CD4-positive, alpha-beta T cell treated with Interleukin-17A for 4 hours (primary cell): ENCODE data around the gene TMEM87B.

Experiments used
- DNase-seq: peaks from one replicate; pipeline ENCODE4 v3.0.0-alpha.2; 2020; ENCODE audit warnings: mixed read lengths

Gene TMEM87B, protein sequence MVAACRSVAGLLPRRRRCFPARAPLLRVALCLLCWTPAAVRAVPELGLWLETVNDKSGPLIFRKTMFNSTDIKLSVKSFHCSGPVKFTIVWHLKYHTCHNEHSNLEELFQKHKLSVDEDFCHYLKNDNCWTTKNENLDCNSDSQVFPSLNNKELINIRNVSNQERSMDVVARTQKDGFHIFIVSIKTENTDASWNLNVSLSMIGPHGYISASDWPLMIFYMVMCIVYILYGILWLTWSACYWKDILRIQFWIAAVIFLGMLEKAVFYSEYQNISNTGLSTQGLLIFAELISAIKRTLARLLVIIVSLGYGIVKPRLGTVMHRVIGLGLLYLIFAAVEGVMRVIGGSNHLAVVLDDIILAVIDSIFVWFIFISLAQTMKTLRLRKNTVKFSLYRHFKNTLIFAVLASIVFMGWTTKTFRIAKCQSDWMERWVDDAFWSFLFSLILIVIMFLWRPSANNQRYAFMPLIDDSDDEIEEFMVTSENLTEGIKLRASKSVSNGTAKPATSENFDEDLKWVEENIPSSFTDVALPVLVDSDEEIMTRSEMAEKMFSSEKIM

DNA sequence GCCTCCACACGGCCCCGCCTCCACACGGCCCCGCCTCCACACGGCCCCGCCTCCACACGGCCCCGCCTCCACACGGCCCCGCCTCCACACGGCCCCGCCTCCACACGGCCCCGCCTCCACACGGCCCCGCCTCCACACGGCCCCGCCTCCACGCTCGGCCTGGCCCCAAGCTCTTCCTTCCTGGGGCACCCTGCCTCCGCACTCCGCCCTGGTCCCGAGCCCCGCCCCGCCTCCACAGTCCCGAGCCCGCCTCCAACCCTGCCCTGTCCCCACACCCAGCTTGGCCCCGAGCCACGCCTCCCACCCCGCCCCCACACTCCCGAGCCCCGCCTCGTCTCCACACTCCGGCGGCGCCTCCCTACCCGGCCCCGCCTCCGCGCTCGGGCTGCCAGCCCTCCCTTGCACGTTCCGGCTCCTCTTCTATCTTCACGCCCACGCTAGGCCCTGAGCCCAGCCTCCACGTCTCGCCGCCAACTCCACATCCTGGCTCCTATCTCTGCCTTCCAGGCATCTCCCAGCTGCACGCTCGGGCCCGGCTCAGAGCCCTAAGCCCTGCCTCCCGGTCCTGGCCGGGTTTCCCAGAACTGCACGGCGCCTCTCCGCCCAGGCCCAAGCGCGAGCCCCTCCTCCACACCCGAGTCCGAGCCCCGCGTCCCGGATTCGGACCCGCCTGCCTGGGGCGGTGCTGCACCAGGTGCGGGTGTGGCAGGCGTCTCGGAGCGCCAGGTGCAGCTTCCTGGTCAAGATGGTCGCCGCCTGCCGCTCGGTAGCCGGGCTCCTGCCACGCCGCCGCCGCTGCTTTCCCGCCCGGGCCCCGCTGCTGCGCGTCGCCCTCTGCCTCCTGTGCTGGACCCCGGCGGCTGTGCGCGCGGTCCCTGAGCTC lies at the start of gene TMEM87B:
Gene TMEM87B (plus strand): TSS at position 423 of the 883 bp plus-strand sequence. CDS start 323 bp downstream, at position 746.
- DNase-seq = peak; percentile 100

DNA sequence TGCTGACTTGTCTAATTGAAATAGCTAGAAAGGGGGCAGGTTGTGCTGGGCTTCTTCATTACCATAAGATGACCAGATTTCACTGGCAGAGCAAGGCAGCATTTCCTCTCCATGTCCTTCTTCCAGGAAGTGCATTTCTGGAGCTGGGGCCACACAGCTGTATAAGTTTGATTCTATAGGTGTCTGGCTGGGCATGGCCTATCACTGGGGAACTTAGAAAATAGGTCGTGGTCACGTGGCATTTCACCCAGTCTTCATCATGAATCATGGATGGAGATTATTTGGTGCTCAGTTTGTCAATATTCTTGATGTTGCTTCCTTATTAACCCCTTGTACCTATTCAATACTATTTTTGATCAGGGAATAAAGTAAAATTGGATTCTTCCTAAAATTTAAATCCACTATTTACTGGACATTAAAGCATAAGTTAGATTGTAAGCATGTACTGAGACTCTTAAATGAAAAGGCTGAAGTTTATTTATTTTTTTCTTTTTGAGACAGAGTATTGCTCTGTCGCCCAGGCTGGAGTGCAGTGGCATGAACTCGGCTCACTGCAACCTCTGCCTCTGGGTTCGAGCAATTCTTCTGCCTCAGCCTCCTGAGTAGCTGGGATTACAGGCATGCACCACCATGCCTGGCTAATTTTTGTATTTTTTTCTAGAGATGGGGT lies 49.5 kb upstream of the TMEM87B start:
- DNase-seq = no peak

DNA sequence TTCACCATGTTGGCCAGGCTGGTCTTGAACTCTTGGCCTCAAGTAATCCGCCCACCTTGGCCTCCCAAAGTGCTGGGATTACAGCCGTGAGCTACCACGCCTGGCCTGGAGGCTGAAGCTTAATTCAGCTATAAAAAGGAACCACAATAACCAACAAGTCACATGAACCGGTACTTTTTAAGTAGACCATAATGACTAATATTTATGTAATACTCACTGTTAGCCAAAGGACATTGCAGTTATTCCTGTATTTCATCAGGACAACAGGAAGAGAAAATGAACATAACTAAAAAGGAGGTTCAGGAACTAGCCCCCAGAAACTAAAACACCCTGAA lies 49.0 kb upstream of the TMEM87B start:
- DNase-seq = no peak

DNA sequence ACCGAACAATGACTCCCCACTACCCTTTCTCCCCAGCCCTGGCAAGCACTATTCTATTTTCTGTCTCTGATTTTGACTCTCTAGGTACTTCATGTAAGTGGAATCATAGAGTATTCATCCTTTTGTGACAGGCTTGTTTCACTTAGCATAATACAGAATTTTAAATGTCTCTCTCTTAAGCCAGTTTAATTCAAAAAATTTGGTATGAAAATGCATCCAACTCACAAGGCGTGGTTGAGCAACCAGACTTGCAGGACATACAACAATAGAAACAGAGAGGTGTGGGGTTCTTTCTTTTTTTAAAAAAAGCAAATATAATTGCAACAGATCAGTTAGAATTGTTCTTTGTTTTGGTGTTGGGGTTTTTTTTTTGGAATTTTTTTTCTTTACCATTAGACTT lies 47.6 kb upstream of the TMEM87B start:
- DNase-seq = no peak

DNA sequence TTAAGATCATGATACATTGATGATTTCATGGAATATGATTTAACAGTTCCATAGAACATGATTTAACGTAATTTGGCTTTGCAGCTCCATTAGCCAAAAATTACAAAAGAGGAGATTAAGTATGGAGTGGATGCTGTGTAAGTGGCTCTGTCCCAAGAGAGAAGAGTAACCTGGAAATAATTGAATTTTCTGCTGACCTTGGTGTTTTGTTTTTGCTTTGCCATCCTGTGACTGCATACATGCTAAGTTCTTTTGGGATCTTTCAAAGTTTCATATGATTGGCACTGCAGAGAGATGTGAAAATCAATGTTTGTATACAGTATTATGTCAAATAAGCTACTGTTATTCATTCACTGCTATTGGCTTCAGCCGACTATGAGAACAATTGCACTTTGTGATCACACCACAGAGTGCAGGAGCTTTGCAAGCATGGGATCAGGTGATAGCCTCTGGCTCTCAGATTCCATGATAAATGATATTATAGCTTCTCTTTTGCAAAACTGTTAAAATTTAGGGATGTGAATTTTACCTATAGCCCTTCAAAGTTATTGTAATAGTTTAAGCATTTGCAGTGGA lies 46.1 kb upstream of the TMEM87B start:
- DNase-seq = no peak

DNA sequence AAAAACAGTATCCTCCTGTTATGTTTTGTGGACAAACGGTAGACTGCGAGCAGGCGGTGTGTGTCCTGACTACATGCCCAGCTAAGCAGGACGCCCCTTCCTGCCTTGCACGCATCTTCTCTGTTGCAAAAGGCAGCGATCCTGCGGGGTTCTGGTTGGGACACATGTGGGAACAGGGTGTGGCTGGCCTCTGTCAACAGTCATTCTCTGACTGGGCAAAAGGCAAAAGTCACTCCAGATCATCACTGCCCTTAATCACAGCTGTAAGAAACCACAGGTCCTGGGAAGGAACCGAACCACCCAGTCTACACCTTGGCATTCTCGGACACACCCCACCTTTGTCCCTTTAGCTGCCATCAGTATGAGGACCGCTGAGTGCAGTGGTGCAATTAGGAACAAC lies 44.3 kb upstream of the TMEM87B start:
- no peak for DNase-seq

DNA sequence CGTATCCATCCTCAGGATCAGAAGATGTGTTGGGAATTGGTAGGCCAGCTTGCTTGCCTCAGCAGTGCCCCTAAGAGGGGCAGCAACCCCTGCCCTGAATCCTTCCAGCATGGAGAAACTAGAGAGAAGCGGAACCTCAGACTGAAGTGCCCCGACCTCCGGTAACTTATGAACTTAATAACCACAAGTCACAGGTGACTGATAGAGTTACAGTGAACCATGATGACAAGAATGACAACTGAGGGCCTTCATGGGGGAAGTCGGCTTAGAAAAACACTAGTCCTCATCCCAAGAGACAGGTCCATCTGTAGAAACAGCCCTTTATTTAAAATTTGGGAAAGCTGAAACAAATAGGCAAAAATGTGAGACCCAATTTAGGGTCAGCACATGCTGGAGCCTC lies 42.5 kb upstream of the TMEM87B start:
- DNase-seq = no peak

DNA sequence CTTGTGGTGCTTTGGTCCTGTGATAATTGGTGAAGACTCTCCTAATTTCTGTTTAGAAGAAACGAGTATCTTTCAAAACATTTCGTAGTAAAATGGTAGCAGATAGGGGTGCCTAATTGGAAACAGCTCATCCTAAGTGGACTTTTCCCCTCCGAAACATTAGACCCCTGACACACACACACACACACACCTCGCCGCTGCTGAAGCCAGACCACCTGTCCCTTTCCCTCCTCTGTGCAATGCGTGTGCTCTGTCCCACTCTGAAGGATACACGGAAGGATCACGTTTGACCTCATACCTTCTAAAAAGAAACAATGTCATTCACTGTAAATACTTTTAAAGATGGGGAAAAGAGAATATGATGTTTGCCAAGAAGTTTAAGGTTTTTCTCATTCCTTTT lies 36.2 kb upstream of the TMEM87B start:
- no peak for DNase-seq

DNA sequence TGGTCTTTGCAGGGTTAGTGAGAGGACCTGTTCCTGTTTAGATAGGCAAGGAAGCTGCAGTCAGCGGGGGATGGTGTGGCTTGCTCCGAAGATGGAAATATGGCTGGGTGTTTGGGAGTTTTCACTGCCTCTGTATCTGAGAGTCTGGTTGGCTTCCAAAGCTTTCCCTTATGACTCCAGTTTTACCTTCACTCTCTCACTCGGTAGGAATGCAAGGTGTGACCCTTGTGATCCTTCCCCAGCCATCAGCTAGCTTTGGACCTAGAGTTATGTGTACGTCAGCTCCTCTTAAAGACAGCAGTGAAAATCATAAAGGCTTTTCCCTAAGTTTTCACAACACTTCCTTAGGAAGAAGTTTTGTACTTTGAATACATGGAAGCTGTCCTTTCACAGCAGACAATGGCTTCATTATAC lies 35.5 kb upstream of the TMEM87B start:
- DNase-seq = no peak

DNA sequence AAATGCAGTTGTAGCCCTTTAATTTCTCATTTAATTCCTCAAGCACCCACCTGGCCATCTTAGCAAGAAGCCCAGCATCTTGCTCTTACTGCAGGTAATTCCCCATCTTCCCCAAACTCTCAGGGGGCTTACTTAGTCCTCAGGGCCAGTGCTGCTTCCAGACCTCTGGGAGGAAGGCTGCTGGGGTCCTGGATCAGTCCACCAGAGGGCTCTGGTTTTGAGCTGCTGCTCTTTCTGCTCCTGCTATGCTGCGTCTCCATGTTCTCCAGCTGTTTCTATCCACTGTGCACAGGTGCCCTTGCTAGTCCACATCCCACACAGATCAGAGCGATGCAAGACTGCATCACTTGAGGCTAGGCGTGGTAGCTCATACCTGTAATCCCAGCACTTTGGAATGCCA lies 34.5 kb upstream of the TMEM87B start:
- no peak for DNase-seq

DNA sequence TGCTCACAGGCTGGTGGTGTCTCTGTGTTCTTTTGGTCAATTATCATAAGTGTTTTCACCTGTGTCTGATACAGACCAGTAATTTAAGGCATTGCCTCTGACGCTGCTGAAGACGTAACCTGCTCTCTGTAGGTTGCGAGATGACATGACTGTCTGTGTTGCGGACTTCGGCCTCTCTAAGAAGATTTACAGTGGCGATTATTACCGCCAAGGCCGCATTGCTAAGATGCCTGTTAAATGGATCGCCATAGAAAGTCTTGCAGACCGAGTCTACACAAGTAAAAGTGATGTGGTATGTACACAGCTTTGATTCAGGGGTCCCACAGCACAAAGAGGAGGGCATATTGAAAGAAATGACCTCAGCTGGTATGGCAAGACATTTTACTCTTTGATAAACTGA lies 33.8 kb upstream of the TMEM87B start:
- DNase-seq = no peak

DNA sequence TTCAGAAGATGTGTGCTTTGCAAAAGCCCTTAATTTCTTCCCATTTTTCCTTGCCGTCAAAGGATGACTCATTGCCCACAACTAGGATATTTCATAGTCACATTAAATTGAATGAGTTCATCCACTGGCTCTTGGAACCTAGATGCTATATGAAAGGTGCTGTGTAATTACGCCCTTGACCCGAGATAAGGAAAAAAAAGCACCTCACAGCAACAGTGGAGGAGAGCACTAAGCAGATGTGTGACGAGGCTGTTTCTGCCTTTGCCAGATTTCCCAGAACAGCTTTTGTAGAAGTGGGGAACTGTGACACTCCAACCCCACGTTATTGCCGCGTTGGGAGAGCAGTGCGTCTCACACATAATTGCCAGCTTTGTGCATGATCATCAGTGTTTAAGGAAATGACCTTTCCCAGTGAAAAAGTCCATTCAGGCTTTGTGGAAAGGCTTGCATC lies 33.3 kb upstream of the TMEM87B start:
- DNase-seq = no peak

DNA sequence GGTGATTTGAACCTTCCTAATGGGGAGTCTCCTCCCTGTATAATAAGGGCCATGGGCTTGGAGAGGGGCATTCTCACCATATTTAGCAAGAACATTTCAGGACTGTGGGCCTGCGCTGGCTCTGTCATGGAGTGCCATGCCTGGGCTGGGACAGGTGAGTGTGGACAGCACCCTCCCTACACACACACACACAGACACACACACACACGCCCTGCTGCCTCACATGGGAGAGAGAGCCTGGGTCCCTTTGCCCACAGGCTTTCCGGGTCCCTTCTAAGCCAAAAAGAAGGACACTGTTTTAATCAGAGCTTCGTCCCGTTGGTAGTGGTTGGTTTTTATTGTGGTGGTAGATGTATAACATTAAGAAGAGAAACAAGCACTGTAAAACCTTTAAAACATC lies 31.4 kb upstream of the TMEM87B start:
- DNase-seq = no peak

DNA sequence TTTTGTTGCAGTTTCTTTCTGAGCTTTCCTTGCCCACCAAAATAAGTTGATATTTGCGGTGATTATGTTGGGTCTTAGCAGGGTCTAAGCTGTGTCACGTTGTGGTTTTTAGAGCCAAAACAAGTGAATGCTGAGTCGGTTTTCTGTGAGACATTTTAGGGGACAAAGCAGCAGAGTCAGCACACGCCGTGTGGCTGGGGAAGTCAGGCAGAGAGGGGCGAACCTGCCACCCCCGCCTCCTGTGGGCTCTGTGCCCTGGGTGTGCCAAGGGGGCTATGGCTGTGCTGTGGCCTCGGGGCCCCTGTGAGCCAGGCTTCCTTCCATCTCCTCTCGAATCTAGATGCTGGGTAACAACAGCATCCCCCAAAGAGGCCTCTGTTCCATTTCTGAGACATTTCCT lies 30.8 kb upstream of the TMEM87B start:
- DNase-seq = no peak

DNA sequence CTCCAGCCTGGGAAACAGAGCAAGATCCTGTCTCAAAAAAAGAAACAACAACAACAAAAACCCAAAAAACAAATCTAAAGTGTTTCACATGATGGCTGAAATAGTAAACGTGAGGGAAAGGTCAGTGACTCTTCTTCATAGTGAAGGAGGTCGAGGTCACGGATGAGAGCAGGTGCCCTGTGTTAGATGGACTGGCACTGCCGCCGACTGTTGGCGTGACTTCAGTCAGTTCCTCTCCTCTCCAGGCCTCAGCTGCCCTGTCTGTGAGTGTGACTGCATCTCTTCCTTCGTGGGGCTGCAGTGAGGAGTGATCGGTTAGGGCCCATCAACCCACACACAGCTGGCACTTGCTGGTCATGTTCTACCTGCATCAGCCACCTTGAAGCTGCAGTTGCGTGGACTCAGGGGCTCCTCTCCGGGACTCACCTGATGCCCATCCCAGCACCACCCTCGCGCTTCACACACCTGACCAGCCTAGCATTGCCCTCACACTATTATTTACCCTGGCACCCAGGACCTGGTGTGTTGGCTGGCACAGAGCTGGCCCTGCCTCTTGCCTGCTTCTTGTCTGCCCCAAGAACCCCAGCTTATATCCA lies 30.1 kb upstream of the TMEM87B start:
- DNase-seq = no peak

DNA sequence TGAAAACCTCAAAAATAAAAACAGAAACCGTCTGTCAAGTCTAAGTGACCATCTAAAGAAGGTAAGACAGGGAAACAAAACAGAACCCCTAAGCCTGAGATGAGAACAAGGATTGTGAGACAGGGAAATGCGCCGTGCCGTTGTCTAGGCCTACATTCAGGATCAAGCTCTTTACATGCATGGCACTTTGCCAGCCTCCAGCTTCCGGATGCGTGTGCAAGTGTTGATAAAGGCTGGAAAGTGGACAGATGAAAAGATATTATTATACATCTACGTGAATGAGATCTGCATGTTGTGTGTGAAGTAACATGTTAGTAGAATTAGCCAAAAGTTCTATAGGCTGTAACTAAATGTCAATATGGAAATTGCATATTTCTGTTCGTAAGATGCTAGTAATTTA lies 28.6 kb upstream of the TMEM87B start:
- DNase-seq = no peak

DNA sequence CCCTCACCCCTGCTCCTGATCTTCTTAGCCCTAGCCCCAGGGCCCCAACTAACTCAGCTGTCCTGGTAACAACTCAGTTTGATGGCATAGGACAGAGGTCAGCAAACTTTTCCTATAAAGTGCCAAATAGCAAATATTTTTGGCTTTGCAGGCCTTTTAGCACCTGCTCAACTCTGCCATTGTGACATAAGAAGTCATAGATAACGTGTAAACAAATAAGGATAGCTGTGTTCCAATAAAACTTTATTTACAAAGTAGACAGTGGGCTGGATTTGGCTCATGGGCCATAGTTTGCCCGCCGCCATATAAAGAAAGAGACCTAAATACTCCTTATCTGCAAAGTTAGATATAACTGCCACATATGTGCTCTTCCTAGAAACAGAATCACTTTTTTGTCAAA lies 27.3 kb upstream of the TMEM87B start:
- DNase-seq = no peak

DNA sequence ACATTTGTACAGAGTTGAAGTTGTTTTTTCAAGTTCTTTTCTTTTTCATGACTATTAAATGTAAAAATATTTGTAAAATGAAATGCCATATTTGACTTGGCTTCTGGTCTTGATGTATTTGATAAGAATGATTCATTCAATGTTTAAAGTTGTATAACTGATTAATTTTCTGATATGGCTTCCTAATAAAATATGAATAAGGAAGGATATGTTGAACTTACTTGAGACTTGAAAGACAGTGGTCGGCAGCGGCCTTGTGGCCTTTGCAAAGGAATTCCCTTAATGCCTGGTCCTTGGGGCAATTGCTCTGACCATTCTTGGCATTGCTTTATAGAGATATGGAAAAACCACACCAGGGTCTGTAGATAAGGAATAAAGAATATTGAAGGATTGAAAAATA lies 25.9 kb upstream of the TMEM87B start:
- no peak for DNase-seq

DNA sequence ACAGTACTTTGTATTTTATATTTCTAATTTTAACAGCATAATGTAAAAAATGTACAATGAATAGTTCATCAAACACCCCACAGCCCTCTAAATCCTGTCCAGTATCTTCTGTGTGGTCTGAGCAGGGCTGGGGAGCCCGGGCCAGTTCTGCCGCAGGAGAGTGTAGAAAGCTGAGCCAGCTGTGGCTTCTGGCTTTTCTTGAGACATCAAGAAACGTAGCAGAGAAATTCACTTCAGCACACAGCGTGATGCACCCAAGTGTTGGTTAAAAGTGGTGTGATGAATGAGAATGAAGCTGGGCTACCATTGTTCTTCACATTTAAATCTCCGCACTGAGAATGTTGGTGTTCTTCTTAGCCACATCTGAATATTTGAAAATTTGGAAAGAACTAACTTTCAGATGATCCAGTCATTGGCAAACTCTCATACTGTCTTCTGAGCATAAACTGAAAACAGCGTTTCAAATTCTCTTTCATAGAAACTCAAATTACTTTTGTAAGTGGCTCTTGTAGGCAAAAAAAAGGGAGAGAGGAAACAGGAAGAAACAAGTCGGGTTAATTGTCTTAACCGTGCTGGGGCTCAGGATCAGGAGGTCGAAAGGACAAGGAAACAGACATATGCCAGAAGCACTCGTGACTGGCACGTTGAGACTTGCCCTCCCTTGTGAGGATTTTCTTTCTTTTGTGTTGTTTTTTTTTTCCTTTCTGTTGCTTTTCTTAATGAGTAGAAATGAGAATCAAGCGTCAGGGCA lies 23.4 kb upstream of the TMEM87B start:
- DNase-seq = no peak

DNA sequence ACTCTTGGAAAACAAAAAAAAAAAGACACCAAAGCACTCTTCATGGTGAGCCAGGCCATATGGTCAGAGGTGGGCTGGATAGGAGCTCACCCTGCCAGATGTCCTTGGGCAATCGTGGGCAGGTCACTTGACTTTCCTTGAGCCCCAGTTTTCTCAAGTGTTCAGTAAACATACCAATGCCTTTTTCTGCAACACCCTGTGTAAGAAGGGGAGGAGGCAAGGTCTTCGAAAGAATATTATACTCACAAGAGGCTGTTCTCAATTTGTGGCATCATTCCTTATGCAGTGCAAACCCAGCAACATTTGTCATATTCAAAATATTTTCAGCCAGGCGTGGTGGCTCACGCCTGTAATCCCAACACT lies 22.9 kb upstream of the TMEM87B start:
- DNase-seq = no peak

DNA sequence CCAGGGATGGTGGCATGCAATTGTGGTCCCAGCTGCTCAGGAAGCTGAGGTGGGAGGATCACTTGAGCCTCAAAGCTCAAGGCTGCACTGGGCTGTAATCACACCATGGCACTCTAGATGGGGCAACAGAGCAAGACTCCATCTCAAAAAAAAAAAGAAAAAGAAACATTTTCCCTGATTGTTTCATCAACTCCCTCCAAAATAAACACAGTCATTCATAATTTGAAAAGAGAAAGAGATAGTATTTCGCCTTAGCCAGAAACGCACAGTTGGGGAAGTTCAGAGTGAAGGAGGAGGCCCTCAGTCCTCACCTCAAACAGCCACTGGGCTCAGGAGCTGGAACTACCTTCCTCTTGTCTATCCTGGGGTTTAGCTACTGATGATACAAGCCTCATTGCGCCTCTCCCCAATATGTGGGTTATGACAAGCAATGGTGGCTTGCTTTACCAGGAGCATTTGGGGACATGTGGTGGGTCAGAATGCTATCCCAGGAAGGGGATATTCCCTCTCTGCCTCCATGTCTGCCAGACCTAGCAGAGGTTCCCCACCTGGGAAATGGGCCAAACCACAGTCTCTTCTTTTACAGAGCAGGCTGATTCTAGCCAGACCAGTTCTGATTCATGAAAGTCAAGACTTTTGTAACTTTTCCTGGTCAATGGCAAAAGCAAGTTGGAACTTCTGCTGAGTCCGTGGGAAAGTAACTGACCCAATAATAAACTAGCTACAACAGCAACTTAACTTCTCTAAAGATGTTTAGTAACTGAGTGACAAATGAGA lies 22.2 kb upstream of the TMEM87B start:
- DNase-seq = no peak
